HEK293 (cell line): Measurements from ENCODE around the gene MYH7B.

Experiments
- CTCF ChIA-PET: fragments of 350-600 bp; formaldehyde crosslinking; extraction: SDS; loops from one replicate; lab custom pipeline; 2021; ENCODE audit warnings: antibody characterized with exemption; lab: Yijun Ruan, JAX
- POLR2A ChIA-PET: fragments of 300-600 bp; formaldehyde crosslinking; extraction: SDS; loops from one replicate; lab custom pipeline; 2020; ENCODE audit warnings: antibody characterized with exemption, inconsistent platforms; lab: Yijun Ruan, JAX
- H3K27ac ChIP-seq: fragments of 200-500 bp; sonication (Bioruptor generic); 2 replicates; pipeline ENCODE4 v1.5.1; 2014; ENCODE audit warnings: low read depth, low read length, control low read depth, inconsistent platforms; ENCODE audit errors: extremely low read depth
- H3K36me3 ChIP-seq, 2 experiments: fragments of 200-500 bp in 1 of 2; sonication (Bioruptor generic) in 1 of 2; 1 replicate in 1 of 2; 2 replicates in 1 of 2; pipeline ENCODE4 v1.5.1; 2014 to 2017; ENCODE audit warnings: inconsistent platforms in 2 of 2, low read length in 2 of 2; ENCODE audit not compliant: control insufficient read depth in 2 of 2, insufficient read depth in 1 of 2
- H3K4me1 ChIP-seq: fragments of 200-500 bp; sonication (Bioruptor generic); 2 replicates; pipeline ENCODE4 v1.5.1; 2014; ENCODE audit warnings: mild to moderate bottlenecking, low read length, inconsistent platforms; ENCODE audit not compliant: control insufficient read depth, insufficient read depth
- H3K4me3 ChIP-seq: 2 replicates; pipeline ENCODE4 v1.5.1; 2011; ENCODE audit warnings: low read depth, mild to moderate bottlenecking, control low read depth, low read length, moderate library complexity
- H3K9me3 ChIP-seq: fragments of 200-500 bp; sonication (Bioruptor generic); 2 replicates; pipeline ENCODE4 v1.5.1; 2014; ENCODE audit warnings: low read depth, low read length, inconsistent platforms; ENCODE audit not compliant: control insufficient read depth, insufficient read depth
- BCL11A ChIP-seq: fragments of 450-650 bp; formaldehyde crosslinking; IDR thresholded peaks from 2 replicates; pipeline ENCODE4 v1.5.1; 2016; ENCODE audit warnings: low read depth, missing biosample characterization, missing genetic modification characterization
- IKZF3 ChIP-seq: fragments of 450-650 bp; IDR thresholded peaks from 2 replicates; pipeline ENCODE4 v1.5.0; 2018; ENCODE audit warnings: missing biosample characterization, mild to moderate bottlenecking, missing genetic modification characterization, moderate library complexity
- KLF16 ChIP-seq: fragments of 450-650 bp; formaldehyde crosslinking; IDR thresholded peaks from 2 replicates; pipeline ENCODE4 v1.5.1; 2017; ENCODE audit warnings: missing biosample characterization, missing genetic modification characterization
- ZBTB1 ChIP-seq: fragments of 450-650 bp; formaldehyde crosslinking; IDR thresholded peaks from 2 replicates; pipeline ENCODE4 v1.5.1; 2016; ENCODE audit warnings: missing biosample characterization, missing genetic modification characterization
- ZNF112 ChIP-seq: fragments of 450-650 bp; formaldehyde crosslinking; IDR thresholded peaks from 2 replicates; pipeline ENCODE4 v1.5.0; 2017; ENCODE audit warnings: missing biosample characterization, missing genetic modification characterization
- ZNF133 ChIP-seq: fragments of 450-650 bp; formaldehyde crosslinking; IDR thresholded peaks from 2 replicates; pipeline ENCODE4 v1.5.1; 2016; ENCODE audit warnings: missing biosample characterization, missing genetic modification characterization
- ZNF148 ChIP-seq: fragments of 450-650 bp; formaldehyde crosslinking; IDR thresholded peaks from 2 replicates; pipeline ENCODE4 v1.5.0; 2017; ENCODE audit warnings: missing biosample characterization, missing genetic modification characterization, borderline replicate concordance
- ZNF157 ChIP-seq: fragments of 450-650 bp; formaldehyde crosslinking; IDR thresholded peaks from 2 replicates; pipeline ENCODE4 v1.5.1; 2016; ENCODE audit warnings: missing biosample characterization, missing genetic modification characterization
- ZNF175 ChIP-seq: fragments of 450-650 bp; formaldehyde crosslinking; IDR thresholded peaks from 2 replicates; pipeline ENCODE4 v1.5.1; 2016; ENCODE audit warnings: missing biosample characterization, missing genetic modification characterization
- ZNF221 ChIP-seq: fragments of 450-650 bp; formaldehyde crosslinking; IDR thresholded peaks from 2 replicates; pipeline ENCODE4 v1.5.1; 2017; ENCODE audit warnings: missing biosample characterization, missing genetic modification characterization, borderline replicate concordance
- ZNF26 ChIP-seq: fragments of 450-650 bp; formaldehyde crosslinking; IDR thresholded peaks from 2 replicates; pipeline ENCODE4 v1.5.1; 2016; ENCODE audit warnings: missing biosample characterization, missing genetic modification characterization
- ZNF391 ChIP-seq: fragments of 450-650 bp; formaldehyde crosslinking; IDR thresholded peaks from 2 replicates; pipeline ENCODE4 v1.5.1; 2016; ENCODE audit warnings: low read depth, missing biosample characterization, missing genetic modification characterization, borderline replicate concordance
- ZNF398 ChIP-seq: fragments of 450-650 bp; formaldehyde crosslinking; IDR thresholded peaks from 2 replicates; pipeline ENCODE4 v1.5.1; 2017; ENCODE audit warnings: missing biosample characterization, missing genetic modification characterization
- ZNF529 ChIP-seq: fragments of 450-650 bp; formaldehyde crosslinking; IDR thresholded peaks from 2 replicates; pipeline ENCODE4 v1.5.1; 2017; ENCODE audit warnings: missing genetic modification characterization, missing biosample characterization; ENCODE audit not compliant: insufficient replicate concordance
- ZNF530 ChIP-seq: fragments of 450-650 bp; formaldehyde crosslinking; IDR thresholded peaks from 2 replicates; pipeline ENCODE4 v1.5.1; 2016; ENCODE audit warnings: low read depth, missing biosample characterization, missing genetic modification characterization
- ZNF558 ChIP-seq: fragments of 450-650 bp; formaldehyde crosslinking; IDR thresholded peaks from 2 replicates; pipeline ENCODE4 v1.5.1; 2016; ENCODE audit warnings: missing biosample characterization, missing genetic modification characterization
- ZNF561 ChIP-seq: fragments of 450-650 bp; IDR thresholded peaks from 2 replicates; pipeline ENCODE4 v1.5.1; 2018; ENCODE audit warnings: missing biosample characterization, missing genetic modification characterization, borderline replicate concordance
- ZNF600 ChIP-seq: fragments of 450-650 bp; formaldehyde crosslinking; IDR thresholded peaks from 2 replicates; pipeline ENCODE4 v1.5.1; 2016; ENCODE audit warnings: missing biosample characterization, missing genetic modification characterization
- ZNF623 ChIP-seq: fragments of 450-650 bp; formaldehyde crosslinking; IDR thresholded peaks from 2 replicates; pipeline ENCODE4 v1.5.1; 2016; ENCODE audit warnings: missing biosample characterization, missing genetic modification characterization
- ZNF645 ChIP-seq: fragments of 450-650 bp; formaldehyde crosslinking; IDR thresholded peaks from 2 replicates; pipeline ENCODE4; 2016; ENCODE audit warnings: missing biosample characterization, missing genetic modification characterization
- ZNF701 ChIP-seq: fragments of 450-650 bp; formaldehyde crosslinking; IDR thresholded peaks from 2 replicates; pipeline ENCODE4 v1.5.1; 2016; ENCODE audit warnings: missing biosample characterization, missing genetic modification characterization
- ZNF777 ChIP-seq: fragments of 450-650 bp; formaldehyde crosslinking; IDR thresholded peaks from 2 replicates; pipeline ENCODE4 v1.5.1; 2017; ENCODE audit warnings: missing biosample characterization, missing genetic modification characterization, borderline replicate concordance
- ZXDB ChIP-seq: fragments of 450-650 bp; formaldehyde crosslinking; IDR thresholded peaks from 2 replicates; pipeline ENCODE4 v1.5.1; 2016; ENCODE audit warnings: missing biosample characterization, missing genetic modification characterization

MYH7B gene

GRCh38 chr20:34970846-34971560 lies 15.3 kb downstream of the MYH7B start (continued):
- TF ChIP-seq ZNF398 = no peak

- Histone ChIP-seq H3K9me3 (no peaks in the 10 kb centered on the region), H3K36me3 (no peaks in the 10 kb centered on the region), H3K4me1 (no peaks in the 10 kb centered on the region), H3K4me3 (no peak overlapping the region), H3K27ac (no peak overlapping the region)
- ChIA-PET POLR2A (interaction anchor here (0.6 kb wide), 1 partner anchor 357 kb away, joined by 3 read pairs; no protein-coding TSS in a partner anchor), CTCF (interaction anchor here (1.0 to 1.3 kb wide), 2 partner anchors 9 to 13 kb away, joined by 3 read pairs; no protein-coding TSS in a partner anchor)
- no peak for TF ChIP-seq ZNF175 (tag by site-specific recombination)
- no peak for TF ChIP-seq ZNF701 (tag by site-specific recombination)
- no peak for TF ChIP-seq ZNF530 (tag by site-specific recombination)
- TF ChIP-seq ZXDB (tag by site-specific recombination) = no peak
- TF ChIP-seq IKZF3 (tag by site-specific recombination) = no peak
- TF ChIP-seq ZNF221 (tag by site-specific recombination) = no peak
- no peak for TF ChIP-seq ZNF645 (tag by site-specific recombination)
- no peak for TF ChIP-seq ZNF561 (tag by site-specific recombination)
- TF ChIP-seq BCL11A (tag by site-specific recombination) = no peak
These were observed 16.0 kb downstream of the MYH7B start for GRCh38 chr20:34971561-34972235.

GRCh38 chr20:34974246-34974645 lies 18.6 kb downstream of the MYH7B start:
- ChIA-PET CTCF (interaction anchor here (0.7 to 1.1 kb wide), 3 partner anchors 16 to 101 kb away, joined by 3 to 5 read pairs (median 4); no protein-coding TSS in a partner anchor), POLR2A (no interaction called here)
- Histone ChIP-seq H3K27ac (no peak overlapping the region), H3K36me3 (no peaks in the 10 kb centered on the region), H3K9me3 (no peaks in the 10 kb centered on the region), H3K4me3 (no peak overlapping the region), H3K4me1 (no peaks in the 10 kb centered on the region)
- TF ChIP-seq ZNF157 (no peak), ZNF26 (tag by site-specific recombination) (no peak), ZNF398 (no peak), ZNF600 (tag by site-specific recombination) (no peak), ZNF148 (no peak), ZNF558 (tag by site-specific recombination) (no peak), ZNF529 (no peak), ZNF112 (tag by site-specific recombination) (no peak), ZNF623 (tag by site-specific recombination) (no peak), KLF16 (tag by site-specific recombination) (no peak), ZBTB1 (tag by site-specific recombination) (no peak), ZNF133 (no peak), ZNF777 (tag by site-specific recombination) (no peak), ZNF391 (no peak)
